Lung (tissue), 16 donors: ENCODE results near the gene FMNL3. TPM values are rescaled to one million over a fixed set of nuclear protein-coding genes. Genes with fewer than 3 reads are reported as not detected.
A peak's percentile ranks its signal among the peaks of the same experiment; 100 is the strongest.

Source experiments
- ATAC-seq: fragments of 200-7000 bp; cut with Tn5 transposase; one replicate; pipeline ENCODE4 v1.9.1; 2020; ENCODE audit warnings: moderate number of reproducible peaks; ENCODE audit not compliant: insufficient read depth, low FRiP score
- DNase-seq, 3 donors: peaks; one replicate each; pipeline ENCODE4 v3.0.0-alpha.2; 2013 to 2017
- H3K27ac ChIP-seq, 2 donors: one replicate each; pipeline ENCODE4 v1.5.1; 2013; ENCODE audit warnings: mild to moderate bottlenecking in 2 of 2, moderate library complexity in 2 of 2, control low read depth in 1 of 2, inconsistent platforms in 1 of 2, low read depth in 1 of 2, low read length in 1 of 2
- H3K27me3 ChIP-seq, 3 donors: one replicate each; pipeline ENCODE4 v1.5.1; 2013; ENCODE audit warnings: low read length in 2 of 3; ENCODE audit not compliant: control insufficient read depth in 3 of 3, insufficient read depth in 3 of 3
- H3K36me3 ChIP-seq, 4 donors: one replicate each; pipeline ENCODE4 v1.5.1; 2013; ENCODE audit warnings: low read length in 4 of 4, mild to moderate bottlenecking in 1 of 4, moderate library complexity in 1 of 4; ENCODE audit not compliant: control insufficient read depth in 4 of 4, insufficient read depth in 4 of 4
- H3K4me1 ChIP-seq, 5 donors: one replicate each; pipeline ENCODE4 v1.5.1; 2013; ENCODE audit warnings: low read length in 5 of 5, mild to moderate bottlenecking in 2 of 5, moderate library complexity in 1 of 5; ENCODE audit not compliant: control insufficient read depth in 5 of 5, insufficient read depth in 5 of 5
- H3K4me3 ChIP-seq: one replicate; pipeline ENCODE4 v1.5.1; 2013; ENCODE audit warnings: mild to moderate bottlenecking, control low read depth, moderate library complexity
- H3K9ac ChIP-seq, 2 donors: one replicate each; pipeline ENCODE4 v1.5.1; 2013; ENCODE audit warnings: low read length in 2 of 2, control low read depth in 1 of 2; ENCODE audit not compliant: insufficient read depth in 1 of 2
- H3K9me3 ChIP-seq, 4 donors: one replicate each; pipeline ENCODE4 v1.5.1; 2013; ENCODE audit warnings: low read length in 3 of 4, mild to moderate bottlenecking in 1 of 4, moderate library complexity in 1 of 4; ENCODE audit not compliant: control insufficient read depth in 4 of 4, insufficient read depth in 3 of 4
- WGBS, 2 donors: extraction: QIAGEN DNeasy Blood & Tissue Kit; methylation state at CpG; one replicate each; pipeline ENCODE4 v1.1.7; 2013; 5-methylcytosine and 5-hydroxymethylcytosine counted together
- long read RNA-seq, 5 donors: transcript quantifications; one replicate each; lab custom pipeline, GENCODE V29; 2026
- polyA plus RNA-seq, 2 donors: library from polyadenylated mRNA; stranded (reverse); fragments of 200-250 nt; gene quantifications; one replicate each; pipeline ENCODE4 v1.2.1, GENCODE V29; 2013
- total RNA-seq, 2 donors: library from RNA; depleted of rRNA in 1 of 2; stranded (reverse); fragments of >200 nt in 1 of 2; gene quantifications; one replicate each; pipeline ENCODE4 v1.2.1, GENCODE V29; 2014 to 2021
- TF ChIP-seq, protein P1 (sequence below): IDR thresholded peaks from 2 replicates; pipeline ENCODE4 v1.5.1; 2012; ENCODE audit warnings: mild to moderate bottlenecking; ENCODE audit errors: control extremely low read depth, extremely low read depth
- donor health status: control.
- donor health status: control.
- donor health status: Bipolar disorder and iron deficiency.
- donor health status: healthy.
- donor health status: DM: yes; HTN: yes; CAD: no.

Gene FMNL3, protein sequence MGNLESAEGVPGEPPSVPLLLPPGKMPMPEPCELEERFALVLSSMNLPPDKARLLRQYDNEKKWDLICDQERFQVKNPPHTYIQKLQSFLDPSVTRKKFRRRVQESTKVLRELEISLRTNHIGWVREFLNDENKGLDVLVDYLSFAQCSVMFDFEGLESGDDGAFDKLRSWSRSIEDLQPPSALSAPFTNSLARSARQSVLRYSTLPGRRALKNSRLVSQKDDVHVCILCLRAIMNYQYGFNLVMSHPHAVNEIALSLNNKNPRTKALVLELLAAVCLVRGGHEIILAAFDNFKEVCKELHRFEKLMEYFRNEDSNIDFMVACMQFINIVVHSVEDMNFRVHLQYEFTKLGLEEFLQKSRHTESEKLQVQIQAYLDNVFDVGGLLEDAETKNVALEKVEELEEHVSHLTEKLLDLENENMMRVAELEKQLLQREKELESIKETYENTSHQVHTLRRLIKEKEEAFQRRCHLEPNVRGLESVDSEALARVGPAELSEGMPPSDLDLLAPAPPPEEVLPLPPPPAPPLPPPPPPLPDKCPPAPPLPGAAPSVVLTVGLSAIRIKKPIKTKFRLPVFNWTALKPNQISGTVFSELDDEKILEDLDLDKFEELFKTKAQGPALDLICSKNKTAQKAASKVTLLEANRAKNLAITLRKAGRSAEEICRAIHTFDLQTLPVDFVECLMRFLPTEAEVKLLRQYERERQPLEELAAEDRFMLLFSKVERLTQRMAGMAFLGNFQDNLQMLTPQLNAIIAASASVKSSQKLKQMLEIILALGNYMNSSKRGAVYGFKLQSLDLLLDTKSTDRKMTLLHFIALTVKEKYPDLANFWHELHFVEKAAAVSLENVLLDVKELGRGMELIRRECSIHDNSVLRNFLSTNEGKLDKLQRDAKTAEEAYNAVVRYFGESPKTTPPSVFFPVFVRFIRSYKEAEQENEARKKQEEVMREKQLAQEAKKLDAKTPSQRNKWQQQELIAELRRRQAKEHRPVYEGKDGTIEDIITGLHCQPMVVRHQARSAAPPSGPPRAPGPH
- total RNA-seq (10 to 100 TPM; 30.9 to 51.2 TPM), polyA plus RNA-seq (10 to 100 TPM; 11.5 to 13.9 TPM)
- long read RNA-seq, donor 1, partial matches to known transcripts = 6 of 6 reads
- long read RNA-seq, donor 1, other reads (novel, unspliced or antisense) = 0 of 6 reads
- long read RNA-seq, donor 2 = 0 reads
- long read RNA-seq, donor 3 = 0 reads
- long read RNA-seq, donor 4 = 0 reads
- long read RNA-seq, donor 5, partial matches to known transcripts = 16 of 17 reads
- long read RNA-seq, donor 5, other reads (novel, unspliced or antisense) = 0 of 17 reads

- no peaks in the 10 kb centered on the region for H3K36me3 ChIP-seq
- peak; percentile 98 to 99 (median 99) for DNase-seq
- H3K4me1 ChIP-seq = peaks cover 2 to 40% (median 13%) of the 10 kb centered on the region in 5 donors
- ATAC-seq = peak; percentile 99
- TF ChIP-seq, protein P1, sequence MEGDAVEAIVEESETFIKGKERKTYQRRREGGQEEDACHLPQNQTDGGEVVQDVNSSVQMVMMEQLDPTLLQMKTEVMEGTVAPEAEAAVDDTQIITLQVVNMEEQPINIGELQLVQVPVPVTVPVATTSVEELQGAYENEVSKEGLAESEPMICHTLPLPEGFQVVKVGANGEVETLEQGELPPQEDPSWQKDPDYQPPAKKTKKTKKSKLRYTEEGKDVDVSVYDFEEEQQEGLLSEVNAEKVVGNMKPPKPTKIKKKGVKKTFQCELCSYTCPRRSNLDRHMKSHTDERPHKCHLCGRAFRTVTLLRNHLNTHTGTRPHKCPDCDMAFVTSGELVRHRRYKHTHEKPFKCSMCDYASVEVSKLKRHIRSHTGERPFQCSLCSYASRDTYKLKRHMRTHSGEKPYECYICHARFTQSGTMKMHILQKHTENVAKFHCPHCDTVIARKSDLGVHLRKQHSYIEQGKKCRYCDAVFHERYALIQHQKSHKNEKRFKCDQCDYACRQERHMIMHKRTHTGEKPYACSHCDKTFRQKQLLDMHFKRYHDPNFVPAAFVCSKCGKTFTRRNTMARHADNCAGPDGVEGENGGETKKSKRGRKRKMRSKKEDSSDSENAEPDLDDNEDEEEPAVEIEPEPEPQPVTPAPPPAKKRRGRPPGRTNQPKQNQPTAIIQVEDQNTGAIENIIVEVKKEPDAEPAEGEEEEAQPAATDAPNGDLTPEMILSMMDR = peak; percentile 99
- H3K9ac ChIP-seq = peak within 1 kb of the TSS in 1 of 2 donors; percentile 74
- H3K9me3 ChIP-seq = no peaks in the 10 kb centered on the region
- H3K4me3 ChIP-seq = peak within 1 kb of the TSS; percentile 78
- H3K27ac ChIP-seq = peak within 1 kb of the TSS; percentile 47 to 92
- no peaks in the 10 kb centered on the region for H3K27me3 ChIP-seq
- WGBS, 2 donors = 0 to 1% methylated on average over 64 to 93 of the region's 93 CpGs
Measured at GRCh38 chr12:49707128-49707811, at the start of gene FMNL3. TSS of gene FMNL3 (minus strand) at chr12:49707405. CDS start at chr12:49707180, 225 bp downstream.

GRCh38 chr12:49750996-49751393, 43.8 kb upstream of the FMNL3 start:
- DNase-seq = no peak
- Histone ChIP-seq H3K9ac (no peak overlapping the region), H3K27me3 (no peaks in the 10 kb centered on the region), H3K36me3 (peaks cover 11 to 33% (median 26%) of the 10 kb centered on the region in 4 donors), H3K27ac (peak overlapping the region in 1 of 2 donors; percentile 26), H3K4me1 (peaks cover 0 to 32% (median 11%) of the 10 kb centered on the region in 5 donors), H3K9me3 (no peaks in the 10 kb centered on the region), H3K4me3 (no peak overlapping the region)
- TF ChIP-seq, protein P1 = no peak
- WGBS, 2 donors = 31 to 41% methylated on average over 1 of the region's 1 CpG
- ATAC-seq = no peak
